Retina (tissue), 1 donor: ENCODE results near the gene PLA1A.
"Not testable (repeated sequence)": the region's sequence is repeated elsewhere in the genome, so short reads cannot be mapped to it uniquely, and the experiment has no call there.

Source experiments
- DNase-seq: peaks from one replicate; pipeline ENCODE4 v3.0.0-alpha.2; 2016

PLA1A gene, protein sequence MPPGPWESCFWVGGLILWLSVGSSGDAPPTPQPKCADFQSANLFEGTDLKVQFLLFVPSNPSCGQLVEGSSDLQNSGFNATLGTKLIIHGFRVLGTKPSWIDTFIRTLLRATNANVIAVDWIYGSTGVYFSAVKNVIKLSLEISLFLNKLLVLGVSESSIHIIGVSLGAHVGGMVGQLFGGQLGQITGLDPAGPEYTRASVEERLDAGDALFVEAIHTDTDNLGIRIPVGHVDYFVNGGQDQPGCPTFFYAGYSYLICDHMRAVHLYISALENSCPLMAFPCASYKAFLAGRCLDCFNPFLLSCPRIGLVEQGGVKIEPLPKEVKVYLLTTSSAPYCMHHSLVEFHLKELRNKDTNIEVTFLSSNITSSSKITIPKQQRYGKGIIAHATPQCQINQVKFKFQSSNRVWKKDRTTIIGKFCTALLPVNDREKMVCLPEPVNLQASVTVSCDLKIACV

DNA sequence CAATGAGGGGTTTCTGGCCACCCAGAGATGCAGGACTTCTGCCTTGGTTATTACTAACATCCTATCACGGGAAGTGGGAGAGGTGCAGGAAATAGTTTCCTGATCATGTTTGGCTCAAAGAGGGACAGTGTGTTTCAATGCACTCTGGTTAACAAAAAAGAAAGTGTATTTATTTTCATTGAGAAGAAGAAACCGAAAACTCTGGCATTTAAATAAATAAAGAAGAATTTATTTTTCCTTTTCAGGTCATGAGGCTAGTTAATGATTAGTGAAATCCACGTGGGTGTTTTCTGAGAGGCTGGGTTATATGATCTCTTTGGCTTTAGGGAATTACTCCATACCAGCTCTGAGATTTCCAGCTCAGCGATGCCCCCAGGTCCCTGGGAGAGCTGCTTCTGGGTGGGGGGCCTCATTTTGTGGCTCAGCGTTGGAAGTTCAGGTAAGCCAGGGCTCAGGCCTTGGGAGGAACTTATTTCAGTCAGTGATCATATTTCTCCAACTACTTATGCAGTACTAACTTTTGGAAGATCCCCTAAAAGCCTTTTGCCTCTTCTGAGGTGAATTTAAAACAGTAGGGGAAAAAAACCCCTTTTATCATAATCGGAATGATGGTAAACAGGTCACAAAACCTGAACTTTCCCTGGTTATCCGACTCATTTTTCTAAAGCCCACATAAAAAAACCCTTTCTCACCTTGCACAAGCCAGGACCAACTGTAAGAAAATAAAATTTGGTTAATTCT is at the start of gene PLA1A:
TSS of gene PLA1A (plus strand) at position 338 of the 741 bp plus-strand sequence. CDS start at position 367, 29 bp downstream.
- no peak for DNase-seq

DNA sequence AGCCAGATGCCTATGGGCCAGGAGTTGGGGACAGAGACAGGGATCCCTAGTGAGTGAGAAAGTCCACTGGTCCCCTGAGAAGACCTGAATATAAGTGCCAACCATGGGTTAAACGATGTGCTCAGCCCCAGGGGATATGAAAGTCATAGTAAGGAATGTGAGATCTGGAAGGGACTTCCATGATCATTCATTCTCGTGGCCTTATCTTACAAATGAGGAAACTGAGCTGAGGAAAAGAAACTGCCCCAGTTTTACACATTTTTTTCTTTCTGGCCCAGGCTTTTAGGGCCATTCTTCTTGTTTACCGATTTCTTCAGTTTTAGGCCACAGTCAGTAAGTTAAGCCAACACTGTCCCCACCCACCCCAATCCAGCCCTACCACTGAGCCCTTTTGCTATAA is 49.3 kb upstream of the PLA1A start:
- DNase-seq = no peak

DNA sequence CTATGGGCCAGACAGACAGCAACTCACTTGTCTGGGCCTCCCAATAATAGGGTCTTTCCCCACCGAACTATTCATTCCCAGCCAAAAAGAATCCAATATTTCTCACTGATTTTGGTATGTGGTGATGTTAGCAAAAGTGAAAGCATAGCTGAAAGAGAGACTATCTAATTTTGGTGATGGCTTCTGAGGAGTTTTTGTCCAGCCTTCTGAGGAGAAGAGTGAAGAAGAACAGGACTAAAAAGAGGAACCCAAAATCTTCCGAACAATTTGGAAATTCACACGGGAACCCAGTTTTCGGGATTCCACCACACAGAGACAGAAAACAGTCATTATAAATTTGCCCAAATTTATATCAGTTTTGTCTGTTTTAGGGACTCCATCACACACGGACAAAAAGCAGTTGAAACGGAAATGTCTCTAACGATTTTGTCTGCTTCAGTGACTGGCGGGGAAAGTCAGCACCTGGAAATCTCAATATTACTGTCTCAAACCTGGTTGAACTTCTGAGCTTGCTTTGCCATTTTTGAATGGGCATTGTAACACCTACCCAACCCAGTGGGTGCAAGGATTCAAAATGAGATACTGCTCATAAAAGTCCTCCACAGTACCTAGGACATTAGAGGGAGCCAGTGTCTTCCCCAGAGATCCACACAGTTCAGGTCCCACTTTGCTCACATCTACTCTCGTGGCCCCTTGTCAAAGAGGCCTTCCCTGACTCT is 47.3 kb upstream of the PLA1A start:
- DNase-seq = no peak

DNA sequence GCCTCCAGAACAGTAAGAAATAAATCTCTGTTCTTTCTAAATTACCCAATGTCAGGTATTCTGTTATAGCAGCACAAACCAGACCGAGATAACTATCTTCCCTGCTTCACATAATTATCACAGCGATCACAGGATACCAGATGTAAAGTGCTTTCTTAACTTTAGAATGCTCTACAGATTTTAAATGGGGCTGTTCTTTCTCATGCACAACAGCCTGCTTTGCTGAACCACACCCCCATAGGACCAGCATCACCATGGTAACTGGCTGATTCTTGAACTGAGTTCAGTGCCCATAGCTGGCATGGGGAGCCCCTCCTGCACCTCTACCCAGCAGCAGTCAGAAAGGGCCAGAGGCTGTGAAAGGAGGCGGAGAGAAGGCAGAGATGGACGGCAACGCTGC is 46.1 kb upstream of the PLA1A start:
- no peak for DNase-seq

DNA sequence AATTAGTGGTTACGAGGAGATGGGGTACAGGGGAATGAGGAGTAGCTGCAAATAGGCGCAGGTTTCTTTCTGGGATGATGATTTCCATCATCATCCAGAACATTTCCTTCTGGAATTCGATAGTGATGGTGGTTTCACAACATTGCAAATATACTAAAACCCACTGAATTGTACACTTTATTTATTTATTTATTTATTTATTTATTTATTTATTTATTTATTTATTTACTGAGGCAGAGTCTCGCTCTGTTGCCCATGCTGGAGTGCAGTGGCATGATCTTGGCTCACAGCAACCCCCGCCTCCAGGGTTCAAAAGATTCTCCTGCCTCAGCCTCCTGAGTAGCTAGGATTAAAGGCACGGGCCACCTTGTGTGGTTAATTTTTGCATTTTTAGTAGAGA is 44.8 kb upstream of the PLA1A start:
- not testable (repeated sequence) for DNase-seq

DNA sequence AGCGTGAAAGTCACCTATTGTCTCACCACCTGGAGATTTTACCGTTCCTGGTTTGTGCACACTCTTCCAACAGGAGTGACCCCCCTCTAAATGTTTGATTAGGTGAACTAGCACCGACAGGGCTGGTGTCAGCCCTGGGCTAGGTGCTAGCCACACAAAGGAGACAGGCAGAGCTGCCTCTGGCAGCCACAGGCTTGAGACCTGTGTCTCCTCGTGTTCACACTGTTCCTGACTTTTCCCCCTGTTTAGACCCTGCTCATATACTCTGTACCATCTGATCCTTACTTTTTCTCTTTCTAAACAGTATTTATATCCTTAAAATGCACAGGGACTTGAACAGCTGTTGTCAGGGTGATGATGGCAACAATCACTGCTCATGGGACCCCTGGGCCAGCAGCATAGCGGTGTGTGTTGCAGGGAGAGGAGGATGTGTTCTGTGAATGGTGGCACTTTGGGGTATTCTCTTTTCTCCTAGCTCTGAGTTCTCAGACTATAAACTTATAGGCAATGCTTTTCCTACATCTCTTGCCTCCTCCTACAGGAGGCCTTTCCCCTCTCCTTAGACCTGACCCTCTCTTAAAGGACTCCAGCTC is 43.8 kb upstream of the PLA1A start:
- DNase-seq = no peak

DNA sequence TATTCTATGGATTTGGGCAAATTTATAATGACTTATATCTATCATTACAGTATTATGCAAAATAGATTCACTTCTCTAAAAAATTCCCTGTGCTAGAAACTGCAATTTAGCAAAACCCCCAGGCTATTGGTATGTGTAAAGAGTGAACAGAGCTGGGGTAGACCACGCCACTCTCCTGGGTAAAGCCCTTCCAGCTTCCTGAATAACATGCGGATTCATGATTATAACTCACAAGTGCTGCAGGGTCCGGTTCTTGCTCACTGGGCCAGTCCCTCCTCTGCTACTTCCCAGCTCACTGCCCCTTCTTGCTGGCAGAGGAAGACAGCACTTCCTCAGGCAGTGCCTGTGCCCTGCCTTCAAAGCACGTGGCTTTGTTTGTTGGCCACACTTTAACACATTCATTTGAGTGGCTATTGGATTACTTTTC is 42.4 kb upstream of the PLA1A start:
- DNase-seq = no peak

DNA sequence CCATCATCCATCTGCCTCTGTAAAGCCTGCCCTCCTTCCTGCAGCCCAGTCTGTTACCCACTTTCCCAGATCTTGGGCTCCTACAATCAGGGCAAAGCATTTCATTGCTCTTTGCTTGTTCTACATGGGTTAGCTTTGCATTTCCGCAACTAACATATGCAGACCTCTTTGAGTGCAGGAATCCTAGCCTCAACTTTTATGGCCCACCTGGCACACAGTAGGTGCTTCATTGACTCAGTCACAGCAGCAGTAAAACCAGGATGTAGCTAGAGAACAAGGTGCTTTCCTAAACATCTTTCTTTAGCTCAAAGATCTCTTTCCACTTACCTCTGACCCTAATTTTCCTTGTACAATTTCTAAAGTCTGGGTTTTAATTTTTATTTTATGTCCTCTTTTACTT is 41.8 kb upstream of the PLA1A start:
- no peak for DNase-seq

DNA sequence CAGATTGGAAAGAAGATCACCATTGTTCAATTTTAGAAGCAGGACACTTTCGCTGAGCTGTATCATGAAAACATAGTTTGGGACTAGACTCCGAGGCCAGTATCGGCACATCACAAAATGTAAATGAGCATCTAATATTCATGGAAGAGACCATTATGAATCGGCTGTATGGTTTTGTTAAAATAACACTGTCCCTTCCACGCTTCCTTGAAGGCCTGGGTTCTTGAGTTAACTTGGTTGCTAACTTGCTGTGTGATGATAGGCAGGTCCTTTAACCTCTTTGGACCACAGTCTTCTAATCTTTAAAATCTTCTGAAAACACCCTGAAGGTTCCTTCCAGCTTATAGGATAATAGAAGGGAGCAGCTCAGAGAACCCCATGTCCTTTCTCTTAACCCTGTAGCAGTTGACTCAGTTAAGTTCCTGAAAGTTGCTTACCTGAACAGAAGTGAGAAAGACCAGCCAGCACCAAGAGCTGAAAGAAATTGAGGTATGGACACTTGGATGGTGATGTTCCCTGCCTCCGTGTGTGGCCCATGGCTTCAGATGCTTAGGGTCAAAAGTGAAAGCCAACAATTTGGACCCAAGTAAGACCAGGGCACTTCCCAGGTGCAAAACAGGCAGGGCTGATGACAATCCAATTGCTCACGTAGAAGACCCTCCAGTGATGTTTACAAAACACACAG is 40.4 kb upstream of the PLA1A start:
- no peak for DNase-seq

DNA sequence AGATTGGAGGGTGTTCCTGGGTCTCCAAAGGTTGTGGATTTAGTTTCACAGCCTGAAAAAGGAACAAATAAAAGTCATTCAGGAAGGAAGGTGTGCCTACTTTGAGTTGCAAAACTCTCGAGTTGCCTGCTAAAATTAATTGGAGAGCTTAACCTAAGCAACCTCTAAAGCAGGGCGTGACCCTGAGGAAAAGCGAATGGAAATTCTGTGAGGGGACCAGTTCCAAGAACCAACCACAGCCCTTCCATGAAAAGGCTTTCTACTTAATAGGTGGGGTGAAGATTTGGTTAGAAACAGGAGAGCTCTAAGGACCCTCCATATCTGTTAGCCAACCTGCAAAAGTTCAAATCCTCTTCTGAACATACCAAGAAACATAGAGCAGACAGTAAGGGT is 39.8 kb upstream of the PLA1A start:
- no peak for DNase-seq

DNA sequence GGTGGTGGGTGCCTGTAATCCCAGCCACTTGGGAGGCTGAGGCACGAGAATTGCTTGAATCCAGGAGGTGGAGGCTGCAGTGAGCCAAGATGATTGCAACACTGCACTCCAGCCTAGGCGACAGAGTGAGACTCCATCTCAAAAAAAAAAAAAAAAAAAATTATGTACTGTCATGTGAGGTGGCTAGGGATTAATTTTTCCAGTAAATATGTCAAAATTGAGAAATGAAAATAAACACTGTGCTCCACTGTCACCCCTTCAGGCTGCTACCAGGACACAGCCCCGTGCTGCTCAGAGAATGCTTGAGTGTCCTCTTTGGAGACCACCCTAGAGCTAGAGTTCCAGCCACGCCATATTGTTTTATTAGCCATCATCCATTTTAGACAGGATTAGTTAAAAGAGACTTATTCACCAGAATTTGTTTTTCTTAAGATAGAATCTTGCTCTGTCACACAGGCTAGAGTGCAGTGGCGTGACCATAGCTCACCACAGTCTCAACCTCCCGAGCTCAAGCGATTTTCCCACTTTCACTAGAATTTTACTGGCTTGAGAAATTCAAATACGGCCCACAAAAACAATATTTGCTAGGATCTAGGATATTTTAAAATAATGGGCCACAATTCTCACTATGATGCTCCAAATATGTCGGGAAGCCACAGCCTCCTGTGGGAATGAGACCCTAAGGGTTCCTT is 38.9 kb upstream of the PLA1A start:
- DNase-seq = no peak

DNA sequence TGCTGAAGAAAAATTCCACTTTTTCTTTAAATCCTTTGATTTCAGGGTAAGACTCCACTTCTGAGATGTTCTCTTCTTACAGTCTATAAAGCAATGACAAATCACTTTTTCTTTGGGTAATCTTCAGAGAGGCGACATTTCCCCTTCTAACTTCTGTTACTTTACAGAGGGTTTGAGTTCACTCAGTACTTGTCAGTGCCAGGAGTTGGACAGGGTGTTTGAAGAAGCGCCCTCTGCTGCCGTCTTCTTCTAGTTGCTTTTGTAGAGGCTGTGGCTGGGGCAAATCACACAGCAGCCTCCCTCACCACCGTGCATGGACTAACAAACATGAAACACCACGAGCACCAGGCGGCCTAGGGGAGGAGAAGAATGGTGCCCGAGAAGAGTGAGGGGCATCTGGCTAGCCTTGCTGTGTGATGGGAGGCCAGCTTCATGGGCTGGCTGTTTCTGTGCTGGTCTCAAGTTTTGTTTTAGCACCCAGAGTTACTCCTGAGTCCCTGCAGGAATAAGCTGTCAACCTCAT is 38.2 kb upstream of the PLA1A start, which contains the start of gene CD80:
TSS of gene CD80 (minus strand) at position 174 of the 523 bp plus-strand sequence. CDS start 1,886 bp downstream, outside the sequence.
- DNase-seq = no peak

DNA sequence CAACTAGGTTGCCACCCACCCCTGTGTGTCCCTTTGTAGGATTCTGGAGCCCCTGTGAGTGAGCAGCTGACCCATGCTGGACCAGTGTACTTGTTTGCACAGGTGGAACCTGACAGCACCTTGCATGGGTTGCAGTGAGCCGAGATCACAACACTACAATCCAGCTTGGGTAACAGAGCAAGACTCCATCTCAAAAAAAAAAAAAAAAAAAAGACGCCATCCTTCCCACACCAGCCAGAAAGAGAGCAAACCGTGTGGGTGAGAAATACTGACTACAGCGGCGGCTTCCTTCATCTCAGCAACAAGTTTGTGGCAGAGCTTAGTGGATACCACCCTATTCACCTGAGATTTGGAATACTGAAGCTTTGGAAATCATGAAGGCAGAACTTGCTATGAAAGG is 37.5 kb upstream of the PLA1A start:
- DNase-seq = no peak

DNA sequence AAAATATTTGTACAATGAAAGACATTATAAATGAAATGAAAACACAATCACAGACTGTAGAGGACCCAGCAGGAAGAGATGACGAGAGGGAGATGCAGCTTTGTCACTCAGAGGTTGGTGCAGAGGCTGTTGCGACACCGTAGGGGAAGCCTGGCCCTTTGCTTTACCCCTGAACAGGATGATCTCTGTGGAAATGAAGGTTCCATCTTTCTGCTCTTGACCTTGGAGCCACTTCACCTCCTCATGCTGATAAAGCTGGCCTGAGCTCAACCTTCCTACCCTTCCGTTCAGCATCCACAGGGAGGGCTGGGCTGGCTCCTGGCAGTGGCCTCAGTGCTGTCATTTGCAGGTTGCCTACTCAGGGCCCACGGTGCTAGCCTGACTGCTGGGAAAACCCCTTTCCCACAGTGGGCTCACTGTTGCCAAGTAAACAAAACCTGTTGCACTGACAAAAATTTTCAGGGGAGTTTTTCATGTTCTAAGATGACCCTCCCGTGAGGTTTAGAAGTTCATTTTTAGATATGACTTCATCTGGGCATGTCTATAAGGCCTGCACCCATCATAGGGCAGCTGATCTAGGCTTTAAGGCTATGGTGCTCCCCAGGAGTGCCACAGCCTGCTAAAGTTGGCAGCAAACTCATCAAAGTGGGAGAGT is 35.3 kb upstream of the PLA1A start:
- DNase-seq = no peak

DNA sequence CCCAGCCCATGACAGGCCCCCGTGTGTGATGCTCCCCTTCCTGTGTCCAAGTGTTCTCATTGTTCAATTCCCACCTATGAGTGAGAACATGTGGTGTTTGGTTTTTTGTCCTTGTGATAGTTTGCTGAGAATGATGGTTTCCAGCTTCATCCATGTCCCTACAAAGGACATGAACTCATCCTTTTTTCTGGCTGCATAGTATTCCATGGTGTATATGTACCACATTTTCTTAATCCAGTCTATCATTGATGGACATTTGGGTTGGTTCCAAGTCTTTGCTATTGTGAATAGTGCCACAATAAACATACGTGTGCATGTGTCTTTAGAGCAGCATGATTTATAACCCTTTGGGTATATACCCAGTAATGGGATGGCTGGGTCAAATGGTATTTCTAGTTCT is 34.4 kb upstream of the PLA1A start:
- not testable (repeated sequence) for DNase-seq

DNA sequence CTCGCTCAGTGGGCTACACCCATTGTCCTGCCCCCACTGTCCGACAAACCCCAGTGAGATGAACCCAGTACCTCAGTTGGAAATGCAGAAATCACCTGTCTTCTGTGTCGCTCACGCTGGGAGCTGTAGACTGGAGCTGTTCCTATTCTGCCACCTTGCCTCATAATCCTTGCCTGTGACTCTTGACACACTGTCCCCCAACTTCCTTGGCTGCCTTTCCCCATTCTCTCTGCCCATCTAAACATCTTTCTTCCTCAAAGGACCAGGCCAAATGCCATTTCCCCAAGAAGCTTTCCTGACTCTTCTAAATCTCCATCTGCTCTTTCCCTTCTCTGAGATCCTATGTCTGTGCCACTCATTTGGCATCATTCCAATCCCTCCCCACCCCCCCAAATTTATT is 28.5 kb upstream of the PLA1A start:
- no peak for DNase-seq

DNA sequence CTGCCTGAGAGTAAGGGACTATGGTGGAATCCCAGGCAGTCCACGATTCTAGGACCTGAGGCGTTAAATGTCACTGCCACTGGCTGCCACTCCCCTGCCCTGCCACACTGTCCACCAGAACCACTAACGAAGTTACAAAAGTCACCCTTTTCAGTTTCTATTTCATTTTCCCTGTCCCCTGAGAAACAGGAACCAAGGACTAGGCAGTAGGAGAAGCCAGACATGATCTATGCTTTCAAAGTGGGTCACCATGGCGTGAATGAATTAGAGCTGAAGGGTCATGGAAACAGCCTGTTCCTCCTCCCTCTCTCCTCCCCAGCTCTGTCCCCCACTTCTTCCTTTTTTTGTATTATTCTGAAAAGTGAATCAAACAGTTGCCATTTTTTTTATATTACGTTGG is 27.5 kb upstream of the PLA1A start:
- no peak for DNase-seq

DNA sequence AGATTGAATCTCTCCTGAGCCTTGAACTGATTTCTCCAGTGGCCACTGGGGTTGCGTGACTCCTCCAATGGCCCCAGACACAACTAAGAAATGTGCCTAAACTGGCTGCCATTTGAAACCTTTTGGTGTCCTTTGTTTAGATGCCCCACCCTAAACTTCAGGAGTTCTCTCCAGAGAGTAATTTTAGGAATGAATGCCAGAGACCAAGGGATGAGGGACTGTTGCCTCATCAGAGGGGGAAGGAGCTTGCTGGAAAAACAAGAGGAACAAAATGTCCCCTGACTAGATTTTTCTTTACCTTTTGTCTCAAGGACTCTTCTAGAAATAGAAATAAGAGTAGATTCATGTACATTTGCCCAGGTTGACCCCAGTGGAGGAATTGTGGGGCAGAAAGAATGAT is 26.5 kb upstream of the PLA1A start:
- no peak for DNase-seq

DNA sequence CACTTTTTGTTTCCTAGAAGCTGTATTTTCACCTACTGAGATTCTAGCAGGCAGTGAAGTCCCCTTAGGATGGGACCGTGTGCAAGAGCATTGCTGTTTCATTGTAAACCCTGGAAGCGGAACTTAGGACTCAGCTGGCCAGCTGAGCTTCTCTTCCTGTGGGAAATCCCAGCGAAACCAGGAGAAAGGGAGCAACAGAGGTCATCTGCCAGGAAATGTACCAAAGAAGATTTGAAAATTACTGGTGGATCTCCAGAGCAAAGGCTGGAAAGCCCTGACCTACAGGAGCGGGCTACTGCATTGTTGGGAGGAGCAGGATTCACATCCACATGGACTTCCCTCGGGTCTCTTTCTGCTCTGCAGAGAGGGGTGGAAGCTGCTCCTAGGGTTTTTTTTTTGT is 26.0 kb upstream of the PLA1A start:
- no peak for DNase-seq

DNA sequence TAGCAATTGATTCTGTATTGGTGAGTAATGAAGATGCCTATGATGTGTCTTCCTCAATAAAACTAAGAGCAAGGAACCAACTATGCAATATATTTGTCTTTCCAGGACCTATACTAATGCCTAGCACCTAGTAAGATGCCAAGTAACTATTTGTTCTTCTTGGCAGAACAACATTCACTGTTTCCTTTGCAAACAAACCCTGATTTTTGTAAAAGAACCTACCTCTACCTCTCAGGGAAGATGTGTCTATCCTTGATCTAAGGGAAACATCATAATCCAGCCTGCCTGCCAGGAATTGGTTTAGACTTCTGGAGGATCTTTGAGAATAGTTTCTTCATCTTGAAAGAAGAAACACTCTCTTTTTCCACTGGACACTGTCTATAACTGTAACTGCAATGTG is 22.2 kb upstream of the PLA1A start:
- no peak for DNase-seq
